Stomach (tissue), 4 donors: ENCODE data around the gene DNAJC30.

ENCODE experiments used
- POLR2A ChIP-seq, 4 donors: fragments of 450-650 bp; IDR thresholded peaks; one replicate each; pipeline ENCODE4 v1.6.1; 2016; ENCODE audit warnings: antibody characterized with exemption in 4 of 4, control low read depth in 2 of 4, mild to moderate bottlenecking in 1 of 4, moderate library complexity in 1 of 4
- TF ChIP-seq, protein P1 (sequence below), 7 experiments: fragments of 450-650 bp in 4 of 7; fragments of 200-600 bp in 3 of 7; sonication (generic) in 3 of 7; IDR thresholded peaks; one replicate each; pipeline ENCODE4 v1.5.1; 2016 to 2019; ENCODE audit warnings: antibody characterized with exemption in 7 of 7, control low read depth in 2 of 7, mild to moderate bottlenecking in 1 of 7

DNA sequence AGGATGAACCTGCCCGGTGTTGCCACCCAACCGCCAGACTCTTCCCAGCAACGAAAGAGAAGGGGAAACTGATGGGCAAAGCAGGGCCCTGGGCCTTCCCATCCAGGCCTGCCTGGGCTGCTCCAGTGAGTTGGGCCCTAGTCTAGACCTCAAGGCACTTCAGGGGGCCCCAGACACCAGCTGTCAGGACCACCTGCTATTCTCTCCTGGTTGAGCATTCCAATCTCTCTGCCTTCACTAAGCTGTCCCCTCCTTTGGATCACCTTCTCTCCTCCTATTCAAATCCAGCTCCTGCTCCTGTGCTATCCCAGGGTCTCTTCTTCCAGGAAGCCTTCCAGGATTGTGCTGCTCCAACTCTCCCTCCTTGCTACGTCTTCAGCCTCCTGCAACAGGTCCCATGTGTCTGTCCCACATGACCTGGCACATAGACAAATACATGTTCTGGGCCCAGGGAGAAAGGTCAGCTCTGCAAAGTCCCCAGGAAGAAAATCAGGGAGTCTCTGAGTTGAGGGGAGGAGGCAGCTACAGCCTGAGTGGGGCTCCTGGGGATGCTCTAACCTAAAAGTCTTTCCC, 33.2 kb upstream of the DNAJC30 start:
- TF ChIP-seq, protein P1, sequence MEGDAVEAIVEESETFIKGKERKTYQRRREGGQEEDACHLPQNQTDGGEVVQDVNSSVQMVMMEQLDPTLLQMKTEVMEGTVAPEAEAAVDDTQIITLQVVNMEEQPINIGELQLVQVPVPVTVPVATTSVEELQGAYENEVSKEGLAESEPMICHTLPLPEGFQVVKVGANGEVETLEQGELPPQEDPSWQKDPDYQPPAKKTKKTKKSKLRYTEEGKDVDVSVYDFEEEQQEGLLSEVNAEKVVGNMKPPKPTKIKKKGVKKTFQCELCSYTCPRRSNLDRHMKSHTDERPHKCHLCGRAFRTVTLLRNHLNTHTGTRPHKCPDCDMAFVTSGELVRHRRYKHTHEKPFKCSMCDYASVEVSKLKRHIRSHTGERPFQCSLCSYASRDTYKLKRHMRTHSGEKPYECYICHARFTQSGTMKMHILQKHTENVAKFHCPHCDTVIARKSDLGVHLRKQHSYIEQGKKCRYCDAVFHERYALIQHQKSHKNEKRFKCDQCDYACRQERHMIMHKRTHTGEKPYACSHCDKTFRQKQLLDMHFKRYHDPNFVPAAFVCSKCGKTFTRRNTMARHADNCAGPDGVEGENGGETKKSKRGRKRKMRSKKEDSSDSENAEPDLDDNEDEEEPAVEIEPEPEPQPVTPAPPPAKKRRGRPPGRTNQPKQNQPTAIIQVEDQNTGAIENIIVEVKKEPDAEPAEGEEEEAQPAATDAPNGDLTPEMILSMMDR (IDR thresholded peaks at IDR 0.05), result no peak
- no peak for TF ChIP-seq POLR2A (IDR thresholded peaks at IDR 0.05)
